Measurements from ENCODE around the gene ASTN2. TPM values are rescaled to one million over a fixed set of nuclear protein-coding genes. Genes with fewer than 3 reads are reported as not detected.

ASTN2 gene
- total RNA-seq, 4 donors from 2014 or later: 3.2 to 7.0 (median 5.4) TPM

DNA sequence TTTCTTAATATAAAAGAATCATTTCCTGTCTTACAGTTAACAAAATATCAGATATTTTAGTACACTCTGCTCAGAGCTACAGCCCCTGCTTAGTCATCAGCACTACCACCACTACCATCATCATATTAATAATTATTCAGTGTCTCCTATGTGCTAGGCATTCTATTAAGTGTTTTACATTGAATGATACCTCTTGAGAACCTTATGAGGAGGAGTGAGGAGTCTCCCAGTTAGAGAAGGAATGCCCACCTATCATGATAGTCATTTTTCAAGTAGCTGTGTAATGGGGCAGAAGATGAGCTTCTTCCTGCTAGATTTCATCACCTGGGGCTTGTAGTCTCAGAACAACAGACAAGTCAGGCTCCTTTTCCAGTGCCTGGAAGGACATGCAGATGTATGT is 489.7 kb downstream of the ASTN2 start:
- TF ChIP-seq, protein P1, sequence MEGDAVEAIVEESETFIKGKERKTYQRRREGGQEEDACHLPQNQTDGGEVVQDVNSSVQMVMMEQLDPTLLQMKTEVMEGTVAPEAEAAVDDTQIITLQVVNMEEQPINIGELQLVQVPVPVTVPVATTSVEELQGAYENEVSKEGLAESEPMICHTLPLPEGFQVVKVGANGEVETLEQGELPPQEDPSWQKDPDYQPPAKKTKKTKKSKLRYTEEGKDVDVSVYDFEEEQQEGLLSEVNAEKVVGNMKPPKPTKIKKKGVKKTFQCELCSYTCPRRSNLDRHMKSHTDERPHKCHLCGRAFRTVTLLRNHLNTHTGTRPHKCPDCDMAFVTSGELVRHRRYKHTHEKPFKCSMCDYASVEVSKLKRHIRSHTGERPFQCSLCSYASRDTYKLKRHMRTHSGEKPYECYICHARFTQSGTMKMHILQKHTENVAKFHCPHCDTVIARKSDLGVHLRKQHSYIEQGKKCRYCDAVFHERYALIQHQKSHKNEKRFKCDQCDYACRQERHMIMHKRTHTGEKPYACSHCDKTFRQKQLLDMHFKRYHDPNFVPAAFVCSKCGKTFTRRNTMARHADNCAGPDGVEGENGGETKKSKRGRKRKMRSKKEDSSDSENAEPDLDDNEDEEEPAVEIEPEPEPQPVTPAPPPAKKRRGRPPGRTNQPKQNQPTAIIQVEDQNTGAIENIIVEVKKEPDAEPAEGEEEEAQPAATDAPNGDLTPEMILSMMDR (IDR thresholded peaks at IDR 0.05; ENCODE audit: low read depth): no peak

DNA sequence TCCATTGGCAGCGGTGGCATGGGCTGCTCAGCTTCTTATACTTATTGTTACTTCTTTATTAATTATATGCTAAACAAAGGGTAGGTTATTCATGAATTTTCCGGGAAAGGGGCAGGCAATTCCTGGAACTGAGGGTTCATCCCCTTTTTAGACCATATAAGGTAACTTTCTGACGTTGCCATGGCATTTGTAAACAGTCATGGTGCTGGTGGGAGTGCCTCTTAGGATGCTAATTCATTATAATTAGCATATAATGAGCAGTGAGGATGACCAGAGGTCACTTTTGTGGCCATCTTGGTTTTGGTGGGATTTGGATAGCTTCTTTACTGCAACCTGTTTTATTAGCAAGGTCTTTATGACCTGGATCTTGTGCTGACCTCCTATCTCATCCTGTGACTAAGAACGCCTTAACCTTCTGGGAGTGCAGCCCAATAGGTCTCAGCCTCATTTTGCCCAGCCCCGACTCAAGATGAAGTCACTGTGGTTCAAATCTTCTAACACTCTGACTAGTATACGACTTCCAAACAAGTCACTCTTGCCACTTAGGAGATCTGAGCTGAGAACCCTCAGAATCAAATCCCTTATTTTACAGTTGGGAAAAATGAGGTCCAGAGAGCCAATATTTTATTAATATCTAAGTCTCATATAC is 490.3 kb downstream of the ASTN2 start:
- TF ChIP-seq, protein P1 (IDR thresholded peaks at IDR 0.05; ENCODE audit: low read depth): no peak

DNA sequence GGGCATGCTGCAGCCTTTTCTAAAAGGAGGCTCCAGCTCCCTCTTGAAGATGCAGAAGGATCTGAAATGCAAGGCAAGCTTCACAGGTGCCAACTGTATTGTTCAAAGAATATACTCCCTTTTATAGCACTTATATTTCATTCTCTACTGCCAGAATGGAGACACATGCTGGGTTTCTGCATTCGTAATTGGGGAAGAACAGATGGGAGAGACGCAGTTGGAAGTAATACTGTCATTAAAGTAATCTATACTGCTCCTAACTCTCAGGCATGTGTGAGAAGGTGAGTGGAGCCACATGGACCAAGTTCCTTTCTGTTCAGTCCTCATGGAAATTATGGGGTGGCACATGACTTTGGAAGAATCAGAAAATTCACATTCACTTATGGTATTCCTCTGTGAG is 501.3 kb downstream of the ASTN2 start:
- TF ChIP-seq, protein P1 (IDR thresholded peaks at IDR 0.05; ENCODE audit: low read depth): no peak

DNA sequence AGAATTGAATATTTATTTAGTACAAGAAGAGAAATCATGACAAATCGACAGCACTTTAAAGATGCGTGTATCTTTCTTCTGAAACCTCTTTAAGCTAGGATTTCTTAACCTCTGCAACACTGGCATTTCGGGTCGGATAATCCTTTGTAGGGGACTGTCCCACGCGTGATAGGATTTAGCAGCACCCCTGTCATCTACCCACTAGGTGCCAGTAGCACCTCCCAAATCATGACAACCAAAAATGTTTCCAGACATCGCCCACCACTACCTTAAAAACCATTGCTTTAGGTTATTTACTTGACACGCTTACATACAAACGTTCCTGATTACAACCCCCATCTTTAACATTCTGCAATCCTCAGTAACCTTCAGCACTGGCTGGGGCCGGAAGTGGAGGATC is 504.7 kb downstream of the ASTN2 start:
- TF ChIP-seq, protein P1 (IDR thresholded peaks at IDR 0.05; ENCODE audit: low read depth): no peak

DNA sequence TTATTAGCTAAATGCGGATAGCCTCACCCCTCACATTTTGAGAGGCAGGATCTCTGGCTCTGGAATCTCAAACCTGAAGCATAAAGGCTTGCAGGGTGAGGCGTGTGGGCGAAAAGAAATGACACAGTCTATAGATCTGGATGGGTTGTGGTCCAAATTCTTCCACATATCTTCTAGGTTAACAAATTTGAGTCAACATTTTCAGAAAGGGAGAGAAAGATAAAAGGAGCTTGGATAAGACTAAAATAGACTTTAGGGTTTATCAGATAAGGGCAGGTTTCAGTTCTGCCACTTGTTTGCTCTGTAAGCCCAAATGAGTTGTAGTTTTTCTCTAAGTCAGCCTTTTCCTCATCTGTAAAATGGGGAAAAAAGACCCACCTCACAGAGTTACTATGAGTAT is 506.9 kb downstream of the ASTN2 start:
- TF ChIP-seq, protein P1 (IDR thresholded peaks at IDR 0.05; ENCODE audit: low read depth): no peak

DNA sequence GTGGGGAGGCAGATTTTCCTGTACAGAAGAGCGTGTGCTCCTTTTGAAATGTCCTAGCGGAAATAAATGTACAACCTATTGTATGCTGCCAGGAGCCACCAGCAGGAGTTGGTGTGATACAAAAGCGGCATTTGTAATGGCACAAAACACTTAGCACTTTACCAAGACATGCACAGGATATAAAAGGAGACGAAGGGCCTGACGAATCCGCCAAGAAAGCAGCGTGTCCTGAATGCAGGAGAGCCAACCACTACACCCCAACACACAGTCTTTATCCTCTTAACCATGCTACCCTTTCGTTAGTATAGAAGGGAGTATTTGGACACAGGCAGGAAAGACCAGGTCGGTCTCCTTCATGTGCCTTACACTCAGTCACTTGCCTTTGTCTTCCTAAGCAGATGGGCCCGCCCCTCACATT is 509.7 kb downstream of the ASTN2 start:
- TF ChIP-seq, protein P1 (IDR thresholded peaks at IDR 0.05; ENCODE audit: low read depth): no peak

DNA sequence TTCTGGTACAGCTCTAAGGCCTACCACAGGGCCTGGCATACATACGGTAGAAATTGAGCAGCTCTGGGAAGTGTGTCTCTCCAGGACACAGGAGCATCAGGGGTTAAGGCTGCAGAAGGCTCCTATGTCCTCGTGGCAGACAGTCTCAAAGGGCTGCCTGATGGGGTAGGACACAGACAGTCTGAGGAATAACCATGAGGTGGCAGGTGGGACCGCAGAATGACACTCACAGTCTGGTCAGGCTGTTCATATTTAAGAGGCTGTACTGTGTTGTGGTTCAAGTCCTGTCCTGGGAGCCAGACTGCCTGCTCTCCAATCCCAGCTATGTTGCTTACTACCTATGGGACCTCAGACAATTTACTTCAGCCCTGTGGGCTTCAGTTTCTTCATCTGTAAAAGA is 510.7 kb downstream of the ASTN2 start:
- TF ChIP-seq, protein P1 (IDR thresholded peaks at IDR 0.05; ENCODE audit: low read depth): no peak
